ENCODE data around the gene IFI27.

The IFI27 gene

GRCh38 chr14:94124582-94125377 is 14.2 kb downstream of the IFI27 start:
- H3K4me3 ChIP-seq (ENCODE audit: low read depth, low read length): no peak overlapping the region

- no peak overlapping the region for H3K4me3 ChIP-seq (ENCODE audit: low read depth, low read length)
Observed at GRCh38 chr14:94125659-94126418, 15.3 kb downstream of the IFI27 start.

GRCh38 chr14:94126419-94126677 is 15.8 kb downstream of the IFI27 start:
- H3K4me3 ChIP-seq (ENCODE audit: low read depth, low read length): no peak overlapping the region

- H3K4me3 ChIP-seq (ENCODE audit: low read depth, low read length): no peak overlapping the region
Observed at GRCh38 chr14:94126800-94127199, 16.3 kb downstream of the IFI27 start.

GRCh38 chr14:94127330-94127729 is 16.8 kb downstream of the IFI27 start:
- no peak overlapping the region for H3K4me3 ChIP-seq (ENCODE audit: low read depth, low read length)

GRCh38 chr14:94128216-94128839 is 17.8 kb downstream of the IFI27 start:
- peak overlapping the region; percentile 78 for H3K4me3 ChIP-seq (ENCODE audit: low read depth, low read length)

GRCh38 chr14:94129111-94129757 is 18.7 kb downstream of the IFI27 start, which contains the start of gene IFI27L2:
Gene IFI27L2, minus strand, starts transcription at chr14:94129604. Its CDS starts 40 bp downstream, at chr14:94129564.
- H3K4me3 ChIP-seq (ENCODE audit: low read depth, low read length): peak within 1 kb of the TSS; percentile 78

GRCh38 chr14:94129758-94130414 is 19.4 kb downstream of the IFI27 start:
- peak overlapping the region; percentile 78 for H3K4me3 ChIP-seq (ENCODE audit: low read depth, low read length)

GRCh38 chr14:94132285-94132887 is 21.9 kb downstream of the IFI27 start:
- H3K4me3 ChIP-seq (ENCODE audit: low read depth, low read length): no peak overlapping the region

- no peak overlapping the region for H3K4me3 ChIP-seq (ENCODE audit: low read depth, low read length)
Observed at GRCh38 chr14:94135476-94135875, 24.9 kb downstream of the IFI27 start.

GRCh38 chr14:94136575-94137331 is 26.2 kb downstream of the IFI27 start:
- H3K4me3 ChIP-seq (ENCODE audit: low read depth, low read length): no peak overlapping the region

GRCh38 chr14:94138251-94138650 is 27.7 kb downstream of the IFI27 start:
- H3K4me3 ChIP-seq (ENCODE audit: low read depth, low read length): no peak overlapping the region

GRCh38 chr14:94139006-94139405 is 28.5 kb downstream of the IFI27 start:
- no peak overlapping the region for H3K4me3 ChIP-seq (ENCODE audit: low read depth, low read length)

GRCh38 chr14:94139421-94139820 is 28.9 kb downstream of the IFI27 start:
- H3K4me3 ChIP-seq (ENCODE audit: low read depth, low read length): no peak overlapping the region

- no peak overlapping the region for H3K4me3 ChIP-seq (ENCODE audit: low read depth, low read length)
Observed at GRCh38 chr14:94142247-94142646, 31.7 kb downstream of the IFI27 start.

GRCh38 chr14:94142836-94143235 is 32.3 kb downstream of the IFI27 start:
- no peak overlapping the region for H3K4me3 ChIP-seq (ENCODE audit: low read depth, low read length)

GRCh38 chr14:94143239-94143638 is 32.7 kb downstream of the IFI27 start:
- no peak overlapping the region for H3K4me3 ChIP-seq (ENCODE audit: low read depth, low read length)

- no peak overlapping the region for H3K4me3 ChIP-seq (ENCODE audit: low read depth, low read length)
Observed at GRCh38 chr14:94143711-94144110, 33.2 kb downstream of the IFI27 start.

- no peak overlapping the region for H3K4me3 ChIP-seq (ENCODE audit: low read depth, low read length)
Observed at GRCh38 chr14:94144765-94145164, 34.2 kb downstream of the IFI27 start.
